ENCODE measurements around the gene KPNB1.

KPNB1 gene

GRCh38 chr17:47633996-47634395 is 15.7 kb upstream of the KPNB1 start:
- H4K20me1 ChIP-seq (ENCODE audit: insufficient read depth, low read length): no peaks in the 10 kb centered on the region
- H3K4me1 ChIP-seq (ENCODE audit: insufficient read depth, low read length): no peaks in the 10 kb centered on the region
- H3K27me3 ChIP-seq (ENCODE audit: insufficient read depth, low read length, poor library complexity): no peaks in the 10 kb centered on the region
- H3K4me3 ChIP-seq (ENCODE audit: low read depth in 1 of 2, low read length in 2 of 2): no peak overlapping the region
- H3K4me2 ChIP-seq (ENCODE audit: insufficient read depth, low read length): no peak overlapping the region
- DNase-seq (no peak), ATAC-seq (ENCODE audit: insufficient read depth, low read depth) (no peak)
- no peaks in the 10 kb centered on the region for H3K79me2 ChIP-seq (ENCODE audit: insufficient read depth, low read length)
- no peak overlapping the region for H3K9ac ChIP-seq (ENCODE audit: low read depth, low read length)
- no peaks in the 10 kb centered on the region for H3K9me3 ChIP-seq (ENCODE audit: insufficient read depth, low read length, severe bottlenecking)
- H2AFZ ChIP-seq (ENCODE audit: low read depth, low read length): no peak overlapping the region
- TF ChIP-seq CTCF (IDR thresholded peaks at IDR 0.05; ENCODE audit: borderline replicate concordance, extremely low read depth, low read length, poor library complexity, severe bottlenecking) (no peak), EZH2 (IDR thresholded peaks at IDR 0.05; ENCODE audit: borderline replicate concordance, low read depth, low read length, severe bottlenecking) (no peak)
- H3K27ac ChIP-seq (ENCODE audit: low read length): no peak overlapping the region
- H3K36me3 ChIP-seq (ENCODE audit: insufficient read depth, low read length): no peaks in the 10 kb centered on the region

- no peak overlapping the region for H2AFZ ChIP-seq (ENCODE audit: low read depth, low read length)
- DNase-seq (no peak), ATAC-seq (ENCODE audit: insufficient read depth, low read depth) (no peak)
- no peaks in the 10 kb centered on the region for H3K9me3 ChIP-seq (ENCODE audit: insufficient read depth, low read length, severe bottlenecking)
- H3K79me2 ChIP-seq (ENCODE audit: insufficient read depth, low read length): no peaks in the 10 kb centered on the region
- TF ChIP-seq EZH2 (IDR thresholded peaks at IDR 0.05; ENCODE audit: borderline replicate concordance, low read depth, low read length, severe bottlenecking) (no peak), CTCF (IDR thresholded peaks at IDR 0.05; ENCODE audit: borderline replicate concordance, extremely low read depth, low read length, poor library complexity, severe bottlenecking) (no peak)
- no peak overlapping the region for H3K9ac ChIP-seq (ENCODE audit: low read depth, low read length)
- H3K27me3 ChIP-seq (ENCODE audit: insufficient read depth, low read length, poor library complexity): no peaks in the 10 kb centered on the region
- H4K20me1 ChIP-seq (ENCODE audit: insufficient read depth, low read length): no peaks in the 10 kb centered on the region
- no peaks in the 10 kb centered on the region for H3K4me1 ChIP-seq (ENCODE audit: insufficient read depth, low read length)
- no peak overlapping the region for H3K4me2 ChIP-seq (ENCODE audit: insufficient read depth, low read length)
- H3K4me3 ChIP-seq (ENCODE audit: low read depth in 1 of 2, low read length in 2 of 2): no peak overlapping the region
- no peaks in the 10 kb centered on the region for H3K36me3 ChIP-seq (ENCODE audit: insufficient read depth, low read length)
- no peak overlapping the region for H3K27ac ChIP-seq (ENCODE audit: low read length)
Measured at GRCh38 chr17:47634870-47635269, 14.8 kb upstream of the KPNB1 start.

GRCh38 chr17:47635734-47636133 is 14.0 kb upstream of the KPNB1 start:
- Histone ChIP-seq H3K36me3 (ENCODE audit: insufficient read depth, low read length) (no peaks in the 10 kb centered on the region), H3K79me2 (ENCODE audit: insufficient read depth, low read length) (no peaks in the 10 kb centered on the region), H2AFZ (ENCODE audit: low read depth, low read length) (no peak overlapping the region), H3K27me3 (ENCODE audit: insufficient read depth, low read length, poor library complexity) (no peaks in the 10 kb centered on the region), H4K20me1 (ENCODE audit: insufficient read depth, low read length) (no peaks in the 10 kb centered on the region), H3K4me1 (ENCODE audit: insufficient read depth, low read length) (no peaks in the 10 kb centered on the region), H3K4me2 (ENCODE audit: insufficient read depth, low read length) (no peak overlapping the region), H3K9me3 (ENCODE audit: insufficient read depth, low read length, severe bottlenecking) (no peaks in the 10 kb centered on the region), H3K9ac (ENCODE audit: low read depth, low read length) (no peak overlapping the region), H3K27ac (ENCODE audit: low read length) (no peak overlapping the region), H3K4me3 (ENCODE audit: low read depth in 1 of 2, low read length in 2 of 2) (no peak overlapping the region)
- no peak for DNase-seq
- no peak for ATAC-seq (ENCODE audit: insufficient read depth, low read depth)
- TF ChIP-seq CTCF (IDR thresholded peaks at IDR 0.05; ENCODE audit: borderline replicate concordance, extremely low read depth, low read length, poor library complexity, severe bottlenecking) (no peak), EZH2 (IDR thresholded peaks at IDR 0.05; ENCODE audit: borderline replicate concordance, low read depth, low read length, severe bottlenecking) (no peak)
